Activated CD8-positive, alpha-beta memory T cell treated with anti-CD3 and anti-CD28 coated beads, Interleukin-2, amount 10 ng/mL, durations not matched to agents 7 days and 5 days (primary cell): Measurements from ENCODE around the gene PLCD3. TPM values are rescaled to one million over a fixed set of nuclear protein-coding genes. Genes with fewer than 3 reads are reported as not detected.
"Not testable (repeated sequence)": the region's sequence is repeated elsewhere in the genome, so short reads cannot be mapped to it uniquely, and the experiment has no call there.

ENCODE experiments used
- ATAC-seq: fragments of 150-1000 bp; cut with Tn5 transposase; one replicate; pipeline ENCODE4 v1.10.0; 2021; ENCODE audit warnings: moderate library complexity
- CTCF ChIA-PET: fragments of 350-600 bp; sonication (Branson Sonifier 250); formaldehyde crosslinking; loops from one replicate; lab custom pipeline; 2021; ENCODE audit warnings: antibody characterized with exemption; lab: Charles Lee
- DNase-seq: peaks from one replicate; pipeline ENCODE4 v3.0.0-alpha.2; 2020
- H3K27ac Mint-ChIP-seq: one replicate; pipeline ENCODE4 v1.8.0; 2021; ENCODE audit warnings: mild to moderate bottlenecking, mixed read lengths
- H3K27me3 Mint-ChIP-seq: one replicate; pipeline ENCODE4 v1.8.0; 2021; ENCODE audit warnings: mixed read lengths
- H3K36me3 Mint-ChIP-seq: one replicate; pipeline ENCODE4 v1.8.0; 2021; ENCODE audit warnings: mild to moderate bottlenecking, mixed read lengths
- H3K4me1 Mint-ChIP-seq: one replicate; pipeline ENCODE4 v1.8.0; 2021; ENCODE audit warnings: mixed read lengths
- H3K4me3 Mint-ChIP-seq: one replicate; pipeline ENCODE4 v1.8.0; 2021; ENCODE audit warnings: mild to moderate bottlenecking, moderate library complexity, mixed read lengths
- H3K9me3 Mint-ChIP-seq: one replicate; pipeline ENCODE4 v1.8.0; 2022; ENCODE audit warnings: low read depth, mixed read lengths
- total RNA-seq, 2 experiments: library from RNA; stranded (reverse); gene quantifications; one replicate each; pipeline ENCODE4 v1.2.3, GENCODE V29; 2021

Gene PLCD3
- total RNA-seq, 2 experiments from 2014 or later: 2.6 to 5.2 TPM

- H3K27me3 Mint-ChIP-seq: peaks cover 9% of the 10 kb centered on the region
- H3K4me1 Mint-ChIP-seq: peaks cover 5% of the 10 kb centered on the region
- no peaks in the 10 kb centered on the region for H3K36me3 Mint-ChIP-seq
- H3K9me3 Mint-ChIP-seq: no peaks in the 10 kb centered on the region
- H3K4me3 Mint-ChIP-seq: no peak overlapping the region
- CTCF ChIA-PET: interaction anchor here (0.8 kb wide), 2 partner anchors 8 to 352 kb away, joined by 3 read pairs; partner anchors contain the start of gene ACBD4
- no peak overlapping the region for H3K27ac Mint-ChIP-seq
- ATAC-seq: no peak
- DNase-seq: no peak
These were observed 4.6 kb downstream of the PLCD3 start for GRCh38 chr17:45127548-45128300.

GRCh38 chr17:45127207-45127547, 5.1 kb downstream of the PLCD3 start:
- H3K36me3 Mint-ChIP-seq: no peaks in the 10 kb centered on the region
- H3K4me1 Mint-ChIP-seq: peaks cover 5% of the 10 kb centered on the region
- CTCF ChIA-PET: interaction anchor here (0.8 kb wide), 3 partner anchors 9 to 352 kb away, joined by 3 read pairs; partner anchors contain the start of gene ACBD4
- H3K27ac Mint-ChIP-seq: no peak overlapping the region
- no peak for DNase-seq
- H3K4me3 Mint-ChIP-seq: no peak overlapping the region
- ATAC-seq: no peak
- H3K9me3 Mint-ChIP-seq: no peaks in the 10 kb centered on the region
- H3K27me3 Mint-ChIP-seq: peaks cover 11% of the 10 kb centered on the region

- no peak overlapping the region for H3K27ac Mint-ChIP-seq
- peaks cover 5% of the 10 kb centered on the region for H3K4me1 Mint-ChIP-seq
- DNase-seq: no peak
- CTCF ChIA-PET: interaction anchor here (1.8 kb wide), 1 partner anchor 10 kb away, joined by 11 read pairs; the partner anchor contains the start of gene ACBD4
- H3K27me3 Mint-ChIP-seq: peaks cover 10% of the 10 kb centered on the region
- ATAC-seq: no peak
- H3K4me3 Mint-ChIP-seq: no peak overlapping the region
- no peaks in the 10 kb centered on the region for H3K9me3 Mint-ChIP-seq
- no peaks in the 10 kb centered on the region for H3K36me3 Mint-ChIP-seq
These were observed 6.8 kb downstream of the PLCD3 start for GRCh38 chr17:45125509-45125908.

GRCh38 chr17:45124797-45125122, 7.6 kb downstream of the PLCD3 start:
- CTCF ChIA-PET: interaction anchor here (1.8 kb wide), 1 partner anchor 11 kb away, joined by 11 read pairs; the partner anchor contains the start of gene ACBD4
- not testable (repeated sequence) for H3K36me3 Mint-ChIP-seq, H3K27me3 Mint-ChIP-seq, H3K4me1 Mint-ChIP-seq, H3K4me3 Mint-ChIP-seq, H3K9me3 Mint-ChIP-seq, ATAC-seq, DNase-seq
- H3K27ac Mint-ChIP-seq: peak overlapping the region; percentile 32

GRCh38 chr17:45123930-45124796, 8.2 kb downstream of the PLCD3 start:
- Mint-ChIP-seq H3K36me3 (no peaks in the 10 kb centered on the region), H3K4me1 (peaks cover 5% of the 10 kb centered on the region), H3K27ac (peak overlapping the region; percentile 32)

GRCh38 chr17:45123076-45123770, 9.1 kb downstream of the PLCD3 start:
- peaks cover 5% of the 10 kb centered on the region for H3K4me1 Mint-ChIP-seq
- H3K4me3 Mint-ChIP-seq: no peak overlapping the region
- H3K36me3 Mint-ChIP-seq: no peaks in the 10 kb centered on the region
- no peaks in the 10 kb centered on the region for H3K9me3 Mint-ChIP-seq
- peaks cover 10% of the 10 kb centered on the region for H3K27me3 Mint-ChIP-seq
- no peak for ATAC-seq
- DNase-seq: no peak
- CTCF ChIA-PET: interaction anchor here (0.7 kb wide), 1 partner anchor 11 kb away, joined by 3 read pairs; no protein-coding TSS in a partner anchor
- H3K27ac Mint-ChIP-seq: no peak overlapping the region

More at GRCh38 chr17:45123930-45124796, 8.2 kb downstream of the PLCD3 start:
- peak; percentile 77 for ATAC-seq
- no peaks in the 10 kb centered on the region for H3K9me3 Mint-ChIP-seq
- no peak overlapping the region for H3K4me3 Mint-ChIP-seq
- CTCF ChIA-PET: interaction anchor here (1.8 kb wide), 1 partner anchor 11 kb away, joined by 11 read pairs; the partner anchor contains the start of gene ACBD4
- peaks cover 10% of the 10 kb centered on the region for H3K27me3 Mint-ChIP-seq
- peak; percentile 62 for DNase-seq

GRCh38 chr17:45121055-45121454, 11.3 kb downstream of the PLCD3 start:
- peaks cover 5% of the 10 kb centered on the region for H3K4me1 Mint-ChIP-seq
- H3K27ac Mint-ChIP-seq: no peak overlapping the region
- H3K9me3 Mint-ChIP-seq: no peaks in the 10 kb centered on the region
- ATAC-seq (no peak), DNase-seq (no peak)
- peaks cover 12% of the 10 kb centered on the region for H3K27me3 Mint-ChIP-seq
- H3K4me3 Mint-ChIP-seq: no peak overlapping the region
- no peaks in the 10 kb centered on the region for H3K36me3 Mint-ChIP-seq
- CTCF ChIA-PET: no interaction called here

GRCh38 chr17:45120558-45120957, 11.8 kb downstream of the PLCD3 start:
- no peaks in the 10 kb centered on the region for H3K9me3 Mint-ChIP-seq
- H3K27ac Mint-ChIP-seq: no peak overlapping the region
- H3K27me3 Mint-ChIP-seq: peaks cover 13% of the 10 kb centered on the region

GRCh38 chr17:45119964-45120363, 12.4 kb downstream of the PLCD3 start:
- Mint-ChIP-seq H3K36me3 (no peaks in the 10 kb centered on the region), H3K4me1 (peaks cover 5% of the 10 kb centered on the region), H3K9me3 (no peaks in the 10 kb centered on the region), H3K27ac (no peak overlapping the region), H3K4me3 (no peak overlapping the region), H3K27me3 (peaks cover 13% of the 10 kb centered on the region)
- no peak for DNase-seq
- CTCF ChIA-PET: interaction anchor here (1.1 kb wide), 2 partner anchors 15 to 98 kb away, joined by 3 to 6 read pairs; partner anchors contain the start of gene ACBD4
- ATAC-seq: no peak

More at GRCh38 chr17:45120558-45120957, 11.8 kb downstream of the PLCD3 start:
- CTCF ChIA-PET: interaction anchor here (1.1 kb wide), 1 partner anchor 15 kb away, joined by 6 read pairs; the partner anchor contains the start of gene ACBD4
- Mint-ChIP-seq H3K4me3 (no peak overlapping the region), H3K36me3 (no peaks in the 10 kb centered on the region), H3K4me1 (peaks cover 5% of the 10 kb centered on the region)
- ATAC-seq (no peak), DNase-seq (no peak)

- Mint-ChIP-seq H3K27me3 (peaks cover 13% of the 10 kb centered on the region), H3K9me3 (no peaks in the 10 kb centered on the region), H3K36me3 (no peaks in the 10 kb centered on the region), H3K4me3 (no peak overlapping the region), H3K4me1 (no peaks in the 10 kb centered on the region), H3K27ac (no peak overlapping the region)
- no peak for ATAC-seq
- CTCF ChIA-PET: interaction anchor here (0.9 to 3.2 kb wide), 4 partner anchors 17 to 344 kb away, joined by 3 to 14 read pairs (median 6); partner anchors contain the start of gene ACBD4
- DNase-seq: no peak
These were observed 13.6 kb downstream of the PLCD3 start for GRCh38 chr17:45118691-45119090.

GRCh38 chr17:45117848-45118646, 14.3 kb downstream of the PLCD3 start:
- no peak overlapping the region for H3K4me3 Mint-ChIP-seq
- CTCF ChIA-PET: interaction anchor here (1.3 to 3.3 kb wide), 3 partner anchors 17 to 343 kb away, joined by 3 to 15 read pairs (median 14); partner anchors contain the start of gene ACBD4
- peaks cover 13% of the 10 kb centered on the region for H3K27me3 Mint-ChIP-seq

GRCh38 chr17:45117334-45117733, 15.0 kb downstream of the PLCD3 start:
- ATAC-seq (no peak), DNase-seq (no peak)
- peaks cover 11% of the 10 kb centered on the region for H3K27me3 Mint-ChIP-seq
- CTCF ChIA-PET: interaction anchor here (2.9 to 3.3 kb wide), 3 partner anchors 15 to 19 kb away, joined by 9 to 15 read pairs (median 14); partner anchors contain the start of genes ACBD4 and PLCD3
- H3K9me3 Mint-ChIP-seq: no peaks in the 10 kb centered on the region
- H3K4me1 Mint-ChIP-seq: no peaks in the 10 kb centered on the region
- H3K36me3 Mint-ChIP-seq: no peaks in the 10 kb centered on the region
- no peak overlapping the region for H3K27ac Mint-ChIP-seq
- H3K4me3 Mint-ChIP-seq: no peak overlapping the region

More at GRCh38 chr17:45117848-45118646, 14.3 kb downstream of the PLCD3 start:
- Mint-ChIP-seq H3K9me3 (no peaks in the 10 kb centered on the region), H3K27ac (no peak overlapping the region), H3K4me1 (no peaks in the 10 kb centered on the region), H3K36me3 (no peaks in the 10 kb centered on the region)
- ATAC-seq (no peak), DNase-seq (no peak)
